RPMI7951 (cell line): ENCODE data around the gene PGAP3. TPM values are rescaled to one million over a fixed set of nuclear protein-coding genes. Genes with fewer than 3 reads are reported as not detected.

Experiments used
- DNase-seq: peaks from one replicate; pipeline ENCODE4 v3.0.0-alpha.2; 2012; ENCODE audit warnings: low read depth
- total RNA-seq: library from RNA; depleted of rRNA; stranded (reverse); fragments of >200 nt; shearing (Covaris generic); gene quantifications from 2 replicates; pipeline ENCODE4 v1.2.3, GENCODE V29; 2014; rRNA removed

The PGAP3 gene
- total RNA-seq, 1 experiment from 2014 or later: 4.0 TPM

GRCh38 chr17:39624313-39624712 is 63.5 kb downstream of the PGAP3 start:
- DNase-seq: no peak

GRCh38 chr17:39623356-39623950 is 64.4 kb downstream of the PGAP3 start:
- peak; percentile 56 for DNase-seq

GRCh38 chr17:39622380-39623006 is 65.4 kb downstream of the PGAP3 start:
- peak; percentile 54 for DNase-seq

- peak; percentile 79 for DNase-seq
Measured at GRCh38 chr17:39621523-39622379, 66.1 kb downstream of the PGAP3 start.

Other genes starting within 250 kb of the PGAP3 start
- 12.7 and 20.9 TPM in 2 replicates for gene MED1, start 236.8 kb downstream of the PGAP3 start, total RNA-seq
- gene CDK12, start 226.6 kb downstream of the PGAP3 start, total RNA-seq: 15.6 and 20.8 TPM in 2 replicates
- gene NEUROD2, start 80.1 kb downstream of the PGAP3 start, total RNA-seq: not detected in 2 replicates
- gene PPP1R1B, start 61.1 kb downstream of the PGAP3 start, total RNA-seq: 0.48 TPM in 1 of 2 replicates, not detected in the other
- gene STARD3, start 50.9 kb downstream of the PGAP3 start, total RNA-seq: 24.4 and 26.0 TPM in 2 replicates
- 0.24 and 0.39 TPM in 2 replicates for gene TCAP, start 22.7 kb downstream of the PGAP3 start, total RNA-seq
- gene PNMT, start 19.6 kb downstream of the PGAP3 start, total RNA-seq: 0.68 TPM in 1 of 2 replicates, not detected in the other
- 11.2 and 11.5 TPM in 2 replicates for gene ERBB2, start 12.0 kb upstream of the PGAP3 start, total RNA-seq
- gene MIEN1, start 42.5 kb upstream of the PGAP3 start, total RNA-seq: 49.1 and 59.7 TPM in 2 replicates
- not detected in 2 replicates for gene GRB7, start 49.9 kb upstream of the PGAP3 start, total RNA-seq
- not detected in 2 replicates for gene IKZF3, start 176.3 kb upstream of the PGAP3 start, total RNA-seq
- not detected in 2 replicates for gene ZPBP2, start 180.1 kb upstream of the PGAP3 start, total RNA-seq
- 0.39 and 0.60 TPM in 2 replicates for gene GSDMB, start 230.6 kb upstream of the PGAP3 start, total RNA-seq
- gene ORMDL3, start 239.5 kb upstream of the PGAP3 start, total RNA-seq: 22.1 and 23.8 TPM in 2 replicates
- not detected in 2 replicates for gene LRRC3C, start 239.7 kb upstream of the PGAP3 start, total RNA-seq